ENCODE results near the gene TNF. TPM values are rescaled to one million over a fixed set of nuclear protein-coding genes. Genes with fewer than 3 reads are reported as not detected.

TNF gene
- 0.07 to 0.15 TPM (median 0.14 TPM) in 3 of 5 replicates, not detected in the others for total RNA-seq (2022; extraction: Qiagen RNA extraction)

GRCh38 chr6:31575335-31575901 is at the start of gene TNF:
TNF (plus strand) TSS chr6:31575565; CDS start chr6:31575742, 177 bp downstream.

GRCh38 chr6:31528821-31529328 is 46.5 kb upstream of the TNF start, which contains the start of gene MCCD1:
MCCD1 (plus strand) TSS chr6:31528962; CDS start chr6:31529015, 53 bp downstream.

DNA sequence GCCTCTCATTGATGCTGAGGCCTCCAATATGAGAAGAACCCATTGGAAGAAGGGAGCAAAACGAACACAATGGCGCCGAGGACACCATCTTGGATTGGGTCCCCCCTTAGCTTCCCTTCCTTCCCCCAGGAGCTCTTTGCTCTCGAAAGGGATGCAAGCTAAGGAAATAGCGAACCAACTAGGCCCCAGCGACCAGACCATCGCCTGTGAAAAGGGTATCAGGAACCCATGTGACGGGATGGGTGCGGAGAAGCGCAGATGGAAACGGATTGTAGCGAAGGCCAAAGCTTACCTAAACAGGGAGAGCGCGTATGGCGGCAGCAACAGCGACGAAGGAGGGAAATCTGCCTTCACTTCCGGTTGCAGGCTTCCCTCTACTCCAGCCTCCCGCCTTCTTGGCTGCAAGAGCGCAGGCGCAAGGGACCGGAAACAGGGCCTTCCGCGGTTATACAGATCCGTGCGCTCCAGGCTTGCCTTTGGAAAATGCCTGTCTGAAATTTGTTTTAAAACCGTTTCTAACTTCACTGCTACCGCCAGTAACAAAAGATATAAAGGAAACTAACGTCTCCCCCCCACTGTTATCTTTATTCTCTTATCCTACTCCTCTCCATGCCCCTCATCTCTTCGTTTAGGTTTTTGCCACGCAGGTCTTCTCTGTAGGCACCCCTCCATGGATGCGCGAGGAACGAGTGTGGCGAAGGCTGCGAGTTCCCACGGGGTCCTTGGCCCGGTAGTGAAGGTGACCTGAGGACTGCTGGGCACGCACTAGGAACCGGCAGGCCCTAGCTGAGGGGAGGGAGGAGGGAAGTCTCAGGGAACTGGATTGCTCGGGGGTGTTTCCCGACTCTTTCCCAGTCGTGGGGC is 33.5 kb upstream of the TNF start, which contains the start of gene DDX39B:
Gene DDX39B, minus strand, starts transcription at position 346 of the 864 bp plus-strand sequence. CDS start 1,471 bp downstream, outside the sequence.

DNA sequence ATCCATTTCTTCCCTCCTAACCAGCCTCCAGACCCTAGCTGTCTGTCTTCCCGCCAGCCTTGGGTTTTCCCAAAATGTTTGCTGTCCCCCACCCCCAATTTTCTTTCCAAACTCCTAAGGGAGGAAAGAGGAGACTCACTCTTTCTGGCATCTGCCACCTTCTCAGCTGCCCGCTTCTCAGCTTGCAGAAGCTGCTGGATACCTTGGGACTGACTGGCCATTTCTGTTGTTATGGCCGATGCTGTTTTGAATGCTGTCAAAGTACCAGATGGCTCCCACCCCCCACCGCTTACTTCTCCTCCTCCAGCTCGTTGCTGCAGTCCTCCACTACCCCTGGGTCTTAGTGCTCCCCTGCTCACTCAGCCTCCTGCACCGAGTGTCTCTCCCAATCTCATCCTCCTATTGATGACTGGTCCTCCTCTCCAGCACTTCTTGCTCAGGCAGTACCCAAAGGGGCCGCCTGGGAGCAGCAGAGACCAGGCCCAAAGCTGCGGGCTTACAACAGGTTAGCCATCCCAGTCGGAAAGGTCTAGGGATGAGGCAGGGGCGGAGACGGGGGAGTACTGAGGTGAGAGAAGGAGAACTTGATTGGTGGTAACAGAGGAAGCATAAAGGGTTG is 28.9 kb upstream of the TNF start, which contains the start of gene ATP6V1G2:
Gene ATP6V1G2, minus strand, starts transcription at position 270 of the 619 bp plus-strand sequence. Its CDS starts 49 bp downstream, at position 221.

DNA sequence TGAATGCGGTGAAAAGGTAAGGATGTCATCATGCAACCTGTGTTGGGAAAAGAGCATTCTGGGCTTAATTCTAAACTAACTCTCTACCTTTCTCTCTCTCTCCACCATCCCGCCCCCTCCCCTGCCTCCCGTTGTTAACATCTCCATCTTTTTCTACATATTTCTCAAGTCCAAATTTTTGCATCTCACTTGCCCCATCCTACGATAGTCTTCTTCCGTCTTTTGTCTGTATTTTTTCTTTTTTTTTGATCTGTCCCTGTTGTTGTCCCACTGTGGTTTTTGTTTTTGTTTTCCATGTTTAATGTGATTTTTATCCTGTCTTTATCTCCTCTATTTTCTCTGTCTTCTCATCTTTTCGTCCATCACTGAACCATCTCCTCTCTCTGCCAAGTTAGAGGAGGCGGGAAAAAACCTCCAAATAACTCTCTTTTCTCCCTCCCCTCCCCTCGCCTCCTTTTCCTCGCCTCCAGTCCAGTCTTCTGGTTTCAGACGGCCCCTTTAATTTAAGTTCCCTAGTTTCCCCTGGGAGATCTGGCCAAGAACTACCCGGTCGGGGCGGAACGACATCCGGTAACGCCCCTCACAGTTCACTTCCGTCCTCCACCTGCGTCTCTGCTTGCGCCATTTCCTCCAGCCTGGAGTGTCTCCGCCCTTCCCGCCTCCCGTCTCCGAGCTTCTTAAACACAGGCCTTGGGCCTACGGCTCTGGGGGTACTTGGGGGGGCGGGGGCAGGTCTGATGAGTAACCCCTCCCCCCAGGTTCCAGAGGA is 28.2 kb upstream of the TNF start, which contains the start of gene NFKBIL1:
Gene NFKBIL1, plus strand, starts transcription at position 651 of the 769 bp plus-strand sequence. Its CDS starts 87 bp downstream, at position 738.

DNA sequence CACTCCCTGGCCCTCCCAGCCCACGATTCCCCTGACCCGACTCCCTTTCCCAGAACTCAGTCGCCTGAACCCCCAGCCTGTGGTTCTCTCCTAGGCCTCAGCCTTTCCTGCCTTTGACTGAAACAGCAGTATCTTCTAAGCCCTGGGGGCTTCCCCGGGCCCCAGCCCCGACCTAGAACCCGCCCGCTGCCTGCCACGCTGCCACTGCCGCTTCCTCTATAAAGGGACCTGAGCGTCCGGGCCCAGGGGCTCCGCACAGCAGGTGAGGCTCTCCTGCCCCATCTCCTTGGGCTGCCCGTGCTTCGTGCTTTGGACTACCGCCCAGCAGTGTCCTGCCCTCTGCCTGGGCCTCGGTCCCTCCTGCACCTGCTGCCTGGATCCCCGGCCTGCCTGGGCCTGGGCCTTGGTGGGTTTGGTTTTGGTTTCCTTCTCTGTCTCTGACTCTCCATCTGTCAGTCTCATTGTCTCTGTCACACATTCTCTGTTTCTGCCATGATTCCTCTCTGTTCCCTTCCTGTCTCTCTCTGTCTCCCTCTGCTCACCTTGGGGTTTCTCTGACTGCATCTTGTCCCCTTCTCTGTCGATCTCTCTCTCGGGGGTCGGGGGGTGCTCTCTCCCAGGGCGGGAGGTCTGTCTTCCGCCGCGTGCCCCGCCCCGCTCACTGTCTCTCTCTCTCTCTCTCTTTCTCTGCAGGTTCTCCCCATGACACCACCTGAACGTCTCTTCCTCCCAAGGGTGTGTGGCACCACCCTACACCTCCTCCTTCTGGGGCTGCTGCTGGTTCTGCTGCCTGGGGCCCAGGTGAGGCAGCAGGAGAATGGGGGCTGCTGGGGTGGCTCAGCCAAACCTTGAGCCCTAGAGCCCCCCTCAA is 3.1 kb upstream of the TNF start, which contains the start of gene LTA:
Gene LTA, plus strand, starts transcription at position 249 of the 871 bp plus-strand sequence. Its CDS starts 454 bp downstream, at position 703.

GRCh38 chr6:31582230-31582643 is 6.9 kb downstream of the TNF start, which contains the start of gene LTB:
LTB (minus strand) TSS chr6:31582424; CDS start chr6:31582417, 7 bp downstream.

GRCh38 chr6:31586008-31586407 is 10.6 kb downstream of the TNF start, which contains the start of gene LST1:
LST1 (plus strand) TSS chr6:31586277; CDS start chr6:31587300, 1,023 bp downstream.

GRCh38 chr6:31614684-31615578 is 39.6 kb downstream of the TNF start, which contains the start of gene AIF1:
AIF1 (plus strand) TSS chr6:31615234; CDS start chr6:31615330, 96 bp downstream.

DNA sequence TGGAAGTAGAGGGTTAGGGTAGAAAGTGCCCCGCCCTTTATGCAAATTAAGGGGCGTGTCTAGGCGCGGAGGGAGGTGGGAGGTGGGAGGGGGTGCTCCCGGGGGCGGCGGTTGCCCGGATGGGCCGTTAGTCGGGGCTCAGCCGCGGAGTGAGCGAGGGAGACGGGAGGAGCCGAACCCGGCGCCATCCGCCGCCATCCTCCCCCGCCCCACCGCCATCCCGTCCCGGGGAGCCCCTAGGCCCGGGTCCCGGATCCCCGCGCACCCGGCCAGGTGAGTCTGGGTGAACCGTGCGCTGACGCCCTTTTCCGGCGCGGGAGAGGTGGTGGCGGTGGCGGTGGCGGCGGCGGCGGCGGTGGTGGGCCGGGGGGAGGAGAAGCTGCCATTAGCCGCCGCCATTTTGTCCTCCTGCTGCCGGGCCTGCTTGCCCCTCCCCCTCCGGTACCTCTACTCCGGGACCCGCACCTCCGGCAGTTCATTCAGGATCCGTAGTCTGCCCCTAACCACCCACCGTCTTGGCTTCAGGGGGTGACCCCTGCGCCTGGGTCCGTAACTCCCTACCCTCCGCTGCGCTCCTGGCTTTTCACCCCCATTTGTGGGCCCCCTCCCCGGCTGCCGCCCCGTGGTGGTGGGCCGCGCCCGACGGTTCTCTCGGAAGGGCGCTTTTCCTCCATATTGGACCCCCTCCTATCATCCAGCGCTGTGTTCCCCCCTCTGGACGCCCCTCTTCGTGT is 45.4 kb downstream of the TNF start, which contains the start of gene PRRC2A:
Gene PRRC2A, plus strand, starts transcription at position 130 of the 734 bp plus-strand sequence. CDS start 2,075 bp downstream, outside the sequence.

Other genes with a start within 250 kb of the TNF start
- 22.1 to 33.1 TPM (median 23.8 TPM) in 5 replicates for gene HLA-B, start 218.4 kb upstream of the TNF start, total RNA-seq (2022; extraction: Qiagen RNA extraction)
- 26.9 to 30.3 TPM (median 28.5 TPM) in 5 replicates for gene MICA, start 172.0 kb upstream of the TNF start, total RNA-seq (2022; extraction: Qiagen RNA extraction)
- 6.0 to 8.1 TPM (median 7.5 TPM) in 5 replicates for gene MICB, start 77.4 kb upstream of the TNF start, total RNA-seq (2022; extraction: Qiagen RNA extraction)
- not detected in 5 replicates for gene MCCD1, start 46.6 kb upstream of the TNF start, total RNA-seq (2022; extraction: Qiagen RNA extraction)
- gene DDX39B, start 33.6 kb upstream of the TNF start, total RNA-seq (2022; extraction: Qiagen RNA extraction) = 336 to 391 TPM (median 386 TPM) in 5 replicates
- gene ATP6V1G2, start 29.0 kb upstream of the TNF start, total RNA-seq (2022; extraction: Qiagen RNA extraction) = 0.35 to 0.98 TPM (median 0.50 TPM) in 5 replicates
- 9.0 to 12.4 TPM (median 11.7 TPM) in 5 replicates for gene NFKBIL1, start 28.0 kb upstream of the TNF start, total RNA-seq (2022; extraction: Qiagen RNA extraction)
- gene LTA, start 3.3 kb upstream of the TNF start, total RNA-seq (2022; extraction: Qiagen RNA extraction) = 0.10 to 0.16 TPM (median 0.12 TPM) in 3 of 5 replicates, not detected in the others
- gene LTB, start 6.9 kb downstream of the TNF start, total RNA-seq (2022; extraction: Qiagen RNA extraction) = 0.35 to 0.88 TPM (median 0.51 TPM) in 5 replicates
- gene LST1, start 10.7 kb downstream of the TNF start, total RNA-seq (2022; extraction: Qiagen RNA extraction) = 0.16 to 0.36 TPM in 2 of 5 replicates, not detected in the others
- gene NCR3, start 17.4 kb downstream of the TNF start, total RNA-seq (2022; extraction: Qiagen RNA extraction) = not detected in 5 replicates
- gene AIF1, start 39.7 kb downstream of the TNF start, total RNA-seq (2022; extraction: Qiagen RNA extraction) = not detected in 5 replicates
- gene PRRC2A, start 45.1 kb downstream of the TNF start, total RNA-seq (2022; extraction: Qiagen RNA extraction) = 68.4 to 87.7 TPM (median 84.8 TPM) in 5 replicates
- gene BAG6, start 77.1 kb downstream of the TNF start, total RNA-seq (2022; extraction: Qiagen RNA extraction) = 106 to 148 TPM (median 138 TPM) in 5 replicates
- gene APOM, start 80.3 kb downstream of the TNF start, total RNA-seq (2022; extraction: Qiagen RNA extraction) = 2.8 to 3.7 TPM (median 2.9 TPM) in 5 replicates
- 11.1 to 12.4 TPM (median 11.6 TPM) in 5 replicates for gene C6orf47, start 85.2 kb downstream of the TNF start, total RNA-seq (2022; extraction: Qiagen RNA extraction)
- 10.2 to 12.1 TPM (median 11.4 TPM) in 5 replicates for gene GPANK1, start 89.4 kb downstream of the TNF start, total RNA-seq (2022; extraction: Qiagen RNA extraction)
- gene CSNK2B, start 90.5 kb downstream of the TNF start, total RNA-seq (2022; extraction: Qiagen RNA extraction) = 167 to 177 TPM (median 171 TPM) in 5 replicates
- gene LY6G5B, start 94.4 kb downstream of the TNF start, total RNA-seq (2022; extraction: Qiagen RNA extraction) = 2.1 to 5.7 TPM (median 3.8 TPM) in 5 replicates
- 0.92 to 1.6 TPM (median 1.1 TPM) in 5 replicates for gene LY6G5C, start 105.5 kb downstream of the TNF start, total RNA-seq (2022; extraction: Qiagen RNA extraction)
- gene ABHD16A, start 127.8 kb downstream of the TNF start, total RNA-seq (2022; extraction: Qiagen RNA extraction) = 11.3 to 19.8 TPM (median 18.4 TPM) in 5 replicates
- gene LY6G6F, start 131.3 kb downstream of the TNF start, total RNA-seq (2022; extraction: Qiagen RNA extraction) = not detected in 5 replicates
- gene LY6G6D, start 139.8 kb downstream of the TNF start, total RNA-seq (2022; extraction: Qiagen RNA extraction) = not detected in 5 replicates
- gene LY6G6C, start 146.2 kb downstream of the TNF start, total RNA-seq (2022; extraction: Qiagen RNA extraction) = 0.21 to 0.24 TPM (median 0.23 TPM) in 3 of 5 replicates, not detected in the others
- not detected in 5 replicates for gene MPIG6B, start 147.8 kb downstream of the TNF start, total RNA-seq (2022; extraction: Qiagen RNA extraction)
- 28.3 to 32.5 TPM (median 31.8 TPM) in 5 replicates for gene DDAH2, start 153.7 kb downstream of the TNF start, total RNA-seq (2022; extraction: Qiagen RNA extraction)
- 471 to 496 TPM (median 485 TPM) in 5 replicates for gene CLIC1, start 161.0 kb downstream of the TNF start, total RNA-seq (2022; extraction: Qiagen RNA extraction)
- gene MSH5, start 164.4 kb downstream of the TNF start, total RNA-seq (2022; extraction: Qiagen RNA extraction) = 11.8 to 15.5 TPM (median 13.1 TPM) in 5 replicates
- gene SAPCD1, start 187.1 kb downstream of the TNF start, total RNA-seq (2022; extraction: Qiagen RNA extraction) = 2.6 to 5.2 TPM (median 4.3 TPM) in 5 replicates
- gene VWA7, start 201.8 kb downstream of the TNF start, total RNA-seq (2022; extraction: Qiagen RNA extraction) = 0.72 to 2.2 TPM (median 1.4 TPM) in 5 replicates
- gene VARS1, start 220.2 kb downstream of the TNF start, total RNA-seq (2022; extraction: Qiagen RNA extraction) = 45.6 to 60.9 TPM (median 53.8 TPM) in 5 replicates
- 51.0 to 62.8 TPM (median 60.8 TPM) in 5 replicates for gene LSM2, start 231.4 kb downstream of the TNF start, total RNA-seq (2022; extraction: Qiagen RNA extraction)
- 1.3 to 1.8 TPM (median 1.5 TPM) in 5 replicates for gene HSPA1L, start 239.7 kb downstream of the TNF start, total RNA-seq (2022; extraction: Qiagen RNA extraction)
- 132 to 252 TPM (median 194 TPM) in 5 replicates for gene HSPA1A, start 240.0 kb downstream of the TNF start, total RNA-seq (2022; extraction: Qiagen RNA extraction)